SK-N-DZ (cell line): Measurements from ENCODE around the gene ELF4.

Experiments
- DNase-seq: peaks from one replicate; pipeline ENCODE4 v3.0.0-alpha.2; 2015; ENCODE audit warnings: low spot score

ELF4 gene

GRCh38 chrX:130085551-130086446 is 24.5 kb downstream of the ELF4 start:
- DNase-seq = no peak

- DNase-seq = no peak
Observed at GRCh38 chrX:130084631-130085237, 25.6 kb downstream of the ELF4 start.

- DNase-seq = no peak
Observed at GRCh38 chrX:130083656-130084382, 26.5 kb downstream of the ELF4 start.

- DNase-seq = no peak
Observed at GRCh38 chrX:130083107-130083490, 27.2 kb downstream of the ELF4 start.

- DNase-seq = no peak
Observed at GRCh38 chrX:130082244-130083106, 27.8 kb downstream of the ELF4 start.

- DNase-seq = no peak
Observed at GRCh38 chrX:130081421-130082045, 28.8 kb downstream of the ELF4 start.

- no peak for DNase-seq
Observed at GRCh38 chrX:130080791-130081367, 29.4 kb downstream of the ELF4 start.

GRCh38 chrX:130079824-130080406 is 30.4 kb downstream of the ELF4 start:
- DNase-seq = peak; percentile 70

- DNase-seq = no peak
Observed at GRCh38 chrX:130075777-130076176, 34.5 kb downstream of the ELF4 start.

GRCh38 chrX:130072345-130072740 is 38.0 kb downstream of the ELF4 start:
- DNase-seq = no peak

- DNase-seq = no peak
Observed at GRCh38 chrX:130071611-130072344, 38.5 kb downstream of the ELF4 start.

GRCh38 chrX:130066975-130067615 is 43.2 kb downstream of the ELF4 start:
- DNase-seq = no peak

GRCh38 chrX:130060122-130061069 is 49.9 kb downstream of the ELF4 start:
- peak; percentile 67 for DNase-seq

GRCh38 chrX:130058652-130059051 is 51.6 kb downstream of the ELF4 start:
- DNase-seq = no peak

GRCh38 chrX:130057209-130057608 is 53.1 kb downstream of the ELF4 start:
- no peak for DNase-seq

- no peak for DNase-seq
Observed at GRCh38 chrX:130055899-130056298, 54.4 kb downstream of the ELF4 start.

- DNase-seq = no peak
Observed at GRCh38 chrX:130055103-130055502, 55.2 kb downstream of the ELF4 start.

- DNase-seq = no peak
Observed at GRCh38 chrX:130053236-130053635, 57.1 kb downstream of the ELF4 start.
